ENCODE data around the gene SPATA1. TPM values are rescaled to one million over a fixed set of nuclear protein-coding genes. Genes with fewer than 3 reads are reported as not detected.

SPATA1 gene
- total and polyA plus RNA-seq, 2 of the 8 experiments (the other 6 are each of a cell fraction or from before 2014, with no cell fraction given) = 0.51 to 1.1 TPM

DNA sequence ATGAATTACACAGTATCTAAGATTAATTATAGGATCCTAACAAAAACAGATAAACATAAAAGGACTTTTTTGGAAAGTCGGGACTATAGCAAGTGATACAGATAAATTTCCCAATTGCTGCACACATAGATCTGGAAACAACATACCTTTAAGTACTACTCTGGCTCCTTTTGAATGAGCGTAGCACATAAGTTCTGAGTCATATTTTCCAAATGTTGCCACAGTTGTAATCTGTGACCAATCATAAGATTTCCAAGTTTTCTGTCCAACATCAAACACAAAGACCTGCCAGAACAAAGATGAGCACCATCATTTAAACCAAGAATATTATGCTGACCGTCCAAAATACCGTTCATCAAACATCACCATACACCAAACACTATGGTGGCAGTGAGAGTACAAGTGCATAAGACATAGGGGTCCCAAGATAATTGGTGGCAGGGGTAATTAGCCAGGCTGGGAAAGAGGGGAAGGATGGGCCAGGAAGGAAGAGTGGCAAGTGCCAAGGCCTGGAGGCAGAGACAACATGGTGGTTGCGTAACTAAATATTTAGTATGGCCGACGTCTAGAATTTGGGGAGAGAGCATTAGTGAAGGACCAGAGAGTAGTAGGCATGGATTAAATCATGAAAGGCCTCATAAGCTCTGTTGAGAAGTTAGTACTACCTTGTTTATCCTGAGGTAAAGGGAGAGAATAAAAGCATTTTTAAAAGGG, 64.4 kb downstream of the SPATA1 start:
- no peak overlapping the region for H2BK15ac ChIP-seq (ENCODE audit: low read length)
- peak overlapping the region; percentile 68 for H3K14ac ChIP-seq (ENCODE audit: insufficient read length)
- H3K36me3 ChIP-seq (ENCODE audit: control insufficient read depth in 2 of 4, insufficient read depth in 4 of 4, low read length in 3 of 4) = no peaks in the 10 kb centered on the region
- FAIRE-seq (no peak), DNase-seq (ENCODE audit: low read depth in 1 of 2, low spot score in 2 of 2) (no peak)
- no peaks in the 10 kb centered on the region for H3K79me1 ChIP-seq (ENCODE audit: low read depth, low read length)
- no peak overlapping the region for H2AFZ ChIP-seq (ENCODE audit: low read length)
- no peak overlapping the region for H2BK120ac ChIP-seq (replicated peaks; ENCODE audit: low read depth, low read length)
- no peak overlapping the region for H2BK12ac ChIP-seq (ENCODE audit: low read depth, low read length)
- no peak overlapping the region for H3K23ac ChIP-seq (ENCODE audit: insufficient read length)
- H3K56ac ChIP-seq (replicated peaks; ENCODE audit: insufficient read length, low read depth, low read length) = no peak overlapping the region
- no peak overlapping the region for H3K4me3 ChIP-seq (ENCODE audit: extremely low read depth in 1 of 4, insufficient read depth in 2 of 4, low read depth in 3 of 4, low read length in 4 of 4)
- no peaks in the 10 kb centered on the region; a peak in 1 of 4 replicates for H3K9me3 ChIP-seq (ENCODE audit: insufficient read depth in 2 of 2, low read depth in 1 of 2, low read length in 1 of 2)
- H4K8ac ChIP-seq (ENCODE audit: extremely low read depth, insufficient read depth, low read length) = no peak overlapping the region
- no peak overlapping the region for H2AK5ac ChIP-seq (ENCODE audit: low read depth, low read length)
- WGBS, 2 experiments (ENCODE audit: extremely low coverage in 1 of 2, insufficient coverage in 1 of 2, insufficient read length in 1 of 2, insufficient replicate concordance in 2 of 2, low coverage in 1 of 2, low lambda C conversion rate in 2 of 2, missing lambda C conversion rate in 1 of 2) = 94% methylated on average over 7 of the region's 7 CpGs; no CpG with 5 or more reads in 1 of the 2 experiments
- no peak overlapping the region for H3K18ac ChIP-seq (ENCODE audit: extremely low read depth, low read length)
- no peak overlapping the region for H4K91ac ChIP-seq (replicated peaks; ENCODE audit: insufficient read length, low read length)
- no peaks in the 10 kb centered on the region for H3K79me2 ChIP-seq (ENCODE audit: control insufficient read depth in 1 of 2, insufficient read depth in 2 of 2, low read length in 2 of 2)
- H3K9ac ChIP-seq (replicated peaks in 1 of 4; ENCODE audit: extremely low read depth in 1 of 4, low read depth in 3 of 4, low read length in 3 of 4) = no peak overlapping the region
- no peak overlapping the region for H3K4me2 ChIP-seq (ENCODE audit: insufficient read depth in 1 of 2, low read depth in 2 of 2, low read length in 2 of 2)
- H3K23me2 ChIP-seq (ENCODE audit: low read depth, low read length) = peaks cover 7% of the 10 kb centered on the region; the same call in 1 of the 2 replicates
- TF ChIP-seq CEBPB (IDR thresholded peaks at IDR 0.05; ENCODE audit: low read depth, low read length) = peak; percentile 44; the same call in 1 of the 2 replicates
- TF ChIP-seq, protein P1, sequence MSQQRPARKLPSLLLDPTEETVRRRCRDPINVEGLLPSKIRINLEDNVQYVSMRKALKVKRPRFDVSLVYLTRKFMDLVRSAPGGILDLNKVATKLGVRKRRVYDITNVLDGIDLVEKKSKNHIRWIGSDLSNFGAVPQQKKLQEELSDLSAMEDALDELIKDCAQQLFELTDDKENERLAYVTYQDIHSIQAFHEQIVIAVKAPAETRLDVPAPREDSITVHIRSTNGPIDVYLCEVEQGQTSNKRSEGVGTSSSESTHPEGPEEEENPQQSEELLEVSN (IDR thresholded peaks at IDR 0.05) = no peak
- ChIA-PET POLR2A (ENCODE audit: partially characterized antibody) (no interaction called here), CTCF (ENCODE audit: partially characterized antibody) (no interaction called here)
- no peak overlapping the region for H2BK5ac ChIP-seq (ENCODE audit: low read depth, low read length)
- no peak overlapping the region for H2BK20ac ChIP-seq (ENCODE audit: low read length)
- H3K27me3 ChIP-seq (replicated peaks in 1 of 4; ENCODE audit: control insufficient read depth in 3 of 4, extremely low read depth in 1 of 4, insufficient read depth in 3 of 4, low read length in 3 of 4) = no peaks in the 10 kb centered on the region; a peak in 1 of 7 replicates
- no peak overlapping the region for H3K4ac ChIP-seq (replicated peaks; ENCODE audit: insufficient read length, low read depth, low read length)
- H4K5ac ChIP-seq (ENCODE audit: insufficient read length, low read depth, low read length) = no peak overlapping the region
- H3K27ac ChIP-seq (ENCODE audit: low read depth, low read length) = no peak overlapping the region
- H4K20me1 ChIP-seq (replicated peaks in 1 of 2; ENCODE audit: control insufficient read depth in 1 of 2, insufficient read depth in 2 of 2, low read length in 2 of 2) = no peaks in the 10 kb centered on the region
- H3K4me1 ChIP-seq (replicated peaks in 1 of 4; ENCODE audit: control insufficient read depth in 3 of 4, insufficient read depth in 4 of 4, low read length in 3 of 4) = peaks cover 5 to 13% (median 8%) of the 10 kb centered on the region in 4 experiments
